DND-41 (cell line): ENCODE measurements around the gene CDC45.

Experiments
- EZH2 ChIP-seq: IDR thresholded peaks from 3 replicates; pipeline ENCODE4 v1.6.1; 2012; ENCODE audit warnings: borderline replicate concordance, low read depth, mild to moderate bottlenecking, moderate library complexity, low read length, inconsistent platforms; ENCODE audit not compliant: severe bottlenecking
- TF ChIP-seq, protein P1 (sequence below): IDR thresholded peaks from 2 replicates; pipeline ENCODE4 v1.5.1; 2012; ENCODE audit warnings: borderline replicate concordance, low read length, moderate library complexity, mild to moderate bottlenecking; ENCODE audit not compliant: poor library complexity, severe bottlenecking; ENCODE audit errors: extremely low read depth

DNA sequence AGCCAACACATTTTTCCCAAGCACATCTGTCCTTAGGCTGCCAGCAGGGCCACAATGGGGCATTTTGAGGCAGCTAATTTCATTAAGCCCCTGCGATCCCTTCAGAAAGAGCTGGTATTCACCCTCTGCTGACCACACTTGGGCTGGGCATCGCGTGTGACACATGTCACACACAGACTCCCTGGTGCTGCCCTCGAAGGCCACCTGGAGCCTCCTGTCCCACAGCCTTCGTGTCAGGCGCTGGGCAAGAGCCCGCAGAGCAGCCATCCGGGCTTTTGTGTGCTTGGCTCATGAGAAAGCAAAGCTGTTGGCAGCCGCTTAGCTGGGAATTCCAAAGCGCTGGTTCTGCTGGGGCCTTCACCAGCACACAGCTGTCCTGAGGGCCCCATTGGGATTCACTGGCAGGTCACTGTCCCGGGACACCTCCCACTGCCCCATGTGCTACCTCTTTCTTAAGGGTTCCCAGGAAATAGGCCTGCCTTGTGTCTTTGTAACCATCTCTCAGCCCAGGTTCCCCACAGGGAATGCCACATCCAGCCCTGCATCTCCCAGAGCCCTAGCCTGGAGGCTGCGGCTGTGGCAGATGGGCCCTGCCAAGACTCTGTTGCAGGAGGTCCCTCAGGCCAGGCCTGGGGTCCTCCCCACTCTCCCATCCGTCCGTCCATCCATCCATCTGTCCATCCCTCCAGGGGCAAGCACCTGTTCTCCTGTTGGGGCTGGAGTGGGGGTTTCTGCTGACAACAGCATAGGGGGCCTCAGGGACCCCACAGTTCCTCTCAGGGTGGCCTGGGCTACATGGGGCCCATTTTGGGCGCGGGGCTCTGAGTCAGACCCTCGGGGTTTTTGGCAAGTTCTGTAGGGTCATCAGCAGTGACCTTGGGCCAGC, 39.6 kb downstream of the CDC45 start:
- TF ChIP-seq, protein P1, sequence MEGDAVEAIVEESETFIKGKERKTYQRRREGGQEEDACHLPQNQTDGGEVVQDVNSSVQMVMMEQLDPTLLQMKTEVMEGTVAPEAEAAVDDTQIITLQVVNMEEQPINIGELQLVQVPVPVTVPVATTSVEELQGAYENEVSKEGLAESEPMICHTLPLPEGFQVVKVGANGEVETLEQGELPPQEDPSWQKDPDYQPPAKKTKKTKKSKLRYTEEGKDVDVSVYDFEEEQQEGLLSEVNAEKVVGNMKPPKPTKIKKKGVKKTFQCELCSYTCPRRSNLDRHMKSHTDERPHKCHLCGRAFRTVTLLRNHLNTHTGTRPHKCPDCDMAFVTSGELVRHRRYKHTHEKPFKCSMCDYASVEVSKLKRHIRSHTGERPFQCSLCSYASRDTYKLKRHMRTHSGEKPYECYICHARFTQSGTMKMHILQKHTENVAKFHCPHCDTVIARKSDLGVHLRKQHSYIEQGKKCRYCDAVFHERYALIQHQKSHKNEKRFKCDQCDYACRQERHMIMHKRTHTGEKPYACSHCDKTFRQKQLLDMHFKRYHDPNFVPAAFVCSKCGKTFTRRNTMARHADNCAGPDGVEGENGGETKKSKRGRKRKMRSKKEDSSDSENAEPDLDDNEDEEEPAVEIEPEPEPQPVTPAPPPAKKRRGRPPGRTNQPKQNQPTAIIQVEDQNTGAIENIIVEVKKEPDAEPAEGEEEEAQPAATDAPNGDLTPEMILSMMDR, result no peak
- TF ChIP-seq EZH2, result no peak
